HG02981 (cell line): Measurements from ENCODE around the gene GGT7.

Source experiments
- ATAC-seq: cut with Tn5 transposase; IDR thresholded peaks from one replicate; pipeline ENCODE4 v1.9.1; 2021; ENCODE audit warnings: mild to moderate bottlenecking, moderate library complexity; ENCODE audit not compliant: unreplicated experiment

Gene GGT7

DNA sequence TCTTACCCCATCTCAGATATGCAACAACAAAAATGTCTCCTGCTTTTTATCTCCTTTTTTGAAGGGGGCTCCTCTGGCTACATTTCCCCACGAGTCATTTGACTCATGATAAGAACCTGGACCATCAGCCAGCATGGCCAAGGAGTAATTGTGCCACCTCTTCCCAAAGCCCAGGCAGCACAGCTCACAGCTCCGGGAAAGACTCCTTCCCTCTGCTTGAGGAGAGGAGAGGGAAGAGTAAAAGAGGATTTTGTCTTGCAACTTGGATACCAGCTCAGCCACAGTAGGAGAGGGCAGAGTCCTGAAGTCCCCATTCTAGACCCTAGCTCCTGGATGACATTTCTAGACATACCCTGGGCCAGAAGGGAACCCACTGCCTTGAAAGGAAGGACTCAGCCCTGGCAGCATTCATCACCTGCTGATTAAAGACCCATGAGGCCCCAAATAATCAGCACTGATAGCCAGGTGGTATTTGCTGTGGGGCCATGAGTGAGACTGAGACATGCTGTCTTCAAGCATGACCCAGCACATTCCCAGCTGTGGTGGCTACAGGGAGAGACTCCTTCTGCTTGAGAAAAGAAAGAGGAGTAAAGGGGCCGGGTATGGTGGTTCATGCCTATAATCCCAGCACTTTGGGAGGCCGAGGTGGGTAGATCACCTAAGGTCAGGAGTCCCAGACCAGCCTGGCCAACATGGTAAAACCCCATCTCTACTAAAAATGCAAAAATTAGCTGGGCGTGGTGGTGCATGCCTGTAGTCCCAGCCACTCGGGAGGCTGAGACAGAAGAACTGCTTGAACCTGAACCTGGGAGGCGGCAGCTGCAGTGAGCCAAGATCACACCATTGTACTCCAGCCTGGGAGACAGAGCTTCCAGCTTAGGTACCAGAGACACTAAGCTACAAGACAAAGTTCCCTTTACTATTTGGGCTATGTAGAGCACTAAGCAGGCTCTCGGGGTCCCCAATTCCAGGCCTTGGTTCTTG is 75.4 kb downstream of the GGT7 start:
- ATAC-seq = no peak
